NT2/D1 (cell line): ENCODE results near the gene PARP8.

Source experiments
- YY1 ChIP-seq: IDR thresholded peaks from 2 replicates; pipeline ENCODE4 v1.6.1; 2011; ENCODE audit not compliant: insufficient read length, insufficient read depth
- ZNF274 ChIP-seq: IDR thresholded peaks from 2 replicates; pipeline ENCODE4 v1.6.1; 2011; ENCODE audit warnings: mild to moderate bottlenecking, low read depth, low read length

- TF ChIP-seq YY1, result no peak
- no peak for TF ChIP-seq ZNF274
Measured at GRCh38 chr5:50727149-50727496, 60.7 kb downstream of the PARP8 start.
